ENCODE measurements around the gene KRTAP3-2.
"Not testable (repeated sequence)": the region's sequence is repeated elsewhere in the genome, so short reads cannot be mapped to it uniquely, and the experiment has no call there.

The KRTAP3-2 gene

DNA sequence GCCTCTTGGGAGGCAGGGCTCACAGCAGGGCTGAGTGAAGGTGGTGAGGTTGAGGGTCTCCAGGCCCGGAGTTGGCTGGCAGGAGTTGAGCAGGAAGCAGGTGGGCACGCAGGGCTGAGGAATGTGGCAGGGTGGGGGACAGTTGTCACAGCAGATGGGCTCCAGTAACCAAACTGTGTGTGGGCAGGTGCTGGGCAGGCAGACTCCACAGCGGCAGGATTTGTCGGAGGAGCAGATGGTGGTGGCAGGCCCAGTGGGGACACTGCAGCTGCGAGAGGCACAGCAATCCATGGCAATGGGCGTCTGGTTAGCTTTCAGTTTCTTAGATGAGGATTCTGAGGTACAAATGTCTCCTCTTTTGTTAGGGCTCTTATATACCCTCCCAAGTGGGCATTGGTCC, at the start of gene KRTAP3-2:
KRTAP3-2 (minus strand) TSS at position 344 of the 400 bp plus-strand sequence; CDS start at position 291, 53 bp downstream.
- intact Hi-C loops (cut with micrococcal nuclease); H3K9me3 Mint-ChIP-seq; H3K36me3 Mint-ChIP-seq (ENCODE audit: low read depth); H3K4me3 Mint-ChIP-seq; H3K27ac Mint-ChIP-seq; H3K4me1 Mint-ChIP-seq (ENCODE audit: low read depth): not testable (repeated sequence)
- peaks cover 21% of the 10 kb centered on the region for H3K27me3 Mint-ChIP-seq

DNA sequence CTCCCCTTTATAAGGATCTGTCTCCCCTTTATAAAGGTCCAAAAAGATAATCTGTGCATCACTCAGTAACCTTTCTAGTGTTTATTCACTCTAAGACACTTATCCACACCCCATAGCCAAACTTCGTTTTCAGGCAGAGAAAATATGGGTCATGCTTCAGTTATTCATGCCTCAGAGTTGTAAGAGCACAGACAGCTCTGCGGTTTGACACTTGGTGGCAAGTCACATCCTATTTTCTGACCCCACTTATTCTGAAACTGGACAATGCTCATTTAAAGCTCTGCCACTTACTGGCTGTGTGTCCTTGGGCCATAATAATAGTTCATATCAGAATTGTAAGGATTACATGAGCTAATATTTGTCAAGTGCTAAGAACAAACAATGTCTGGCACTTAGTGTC, 49.4 kb upstream of the KRTAP3-2 start:
- H3K4me1 Mint-ChIP-seq (ENCODE audit: low read depth), result no peaks in the 10 kb centered on the region
- no peak overlapping the region for H3K27ac Mint-ChIP-seq
- intact Hi-C loops (cut with micrococcal nuclease), result no loop called here
- H3K36me3 Mint-ChIP-seq (ENCODE audit: low read depth), result no peaks in the 10 kb centered on the region
- no peak overlapping the region for H3K4me3 Mint-ChIP-seq
- H3K27me3 Mint-ChIP-seq, result peaks cover 24% of the 10 kb centered on the region
- H3K9me3 Mint-ChIP-seq, result no peaks in the 10 kb centered on the region

DNA sequence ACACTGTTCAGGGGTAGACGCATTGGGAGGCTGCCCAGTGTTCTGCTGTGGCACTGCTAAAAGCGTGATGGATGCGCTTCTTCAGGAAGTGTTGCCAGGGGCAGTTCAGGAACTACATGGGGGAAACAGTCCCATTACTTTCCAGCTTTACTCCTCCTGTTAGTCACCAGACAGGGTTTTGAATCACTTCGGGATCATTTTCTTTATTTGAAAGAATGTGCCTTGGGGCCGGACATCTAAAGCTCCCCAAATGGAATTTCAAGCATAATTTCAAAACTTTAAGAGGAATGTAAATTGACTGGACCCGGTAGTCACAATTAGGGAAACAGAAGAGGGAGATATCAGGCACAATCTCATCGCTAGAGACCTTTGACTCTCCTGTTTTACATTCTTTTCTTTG, 48.7 kb upstream of the KRTAP3-2 start:
- Mint-ChIP-seq H3K9me3 (peaks cover 5% of the 10 kb centered on the region), H3K27ac (no peak overlapping the region), H3K27me3 (peaks cover 24% of the 10 kb centered on the region), H3K4me3 (no peak overlapping the region), H3K4me1 (ENCODE audit: low read depth) (no peaks in the 10 kb centered on the region), H3K36me3 (ENCODE audit: low read depth) (no peaks in the 10 kb centered on the region)
- intact Hi-C loops (cut with micrococcal nuclease), result no loop called here

DNA sequence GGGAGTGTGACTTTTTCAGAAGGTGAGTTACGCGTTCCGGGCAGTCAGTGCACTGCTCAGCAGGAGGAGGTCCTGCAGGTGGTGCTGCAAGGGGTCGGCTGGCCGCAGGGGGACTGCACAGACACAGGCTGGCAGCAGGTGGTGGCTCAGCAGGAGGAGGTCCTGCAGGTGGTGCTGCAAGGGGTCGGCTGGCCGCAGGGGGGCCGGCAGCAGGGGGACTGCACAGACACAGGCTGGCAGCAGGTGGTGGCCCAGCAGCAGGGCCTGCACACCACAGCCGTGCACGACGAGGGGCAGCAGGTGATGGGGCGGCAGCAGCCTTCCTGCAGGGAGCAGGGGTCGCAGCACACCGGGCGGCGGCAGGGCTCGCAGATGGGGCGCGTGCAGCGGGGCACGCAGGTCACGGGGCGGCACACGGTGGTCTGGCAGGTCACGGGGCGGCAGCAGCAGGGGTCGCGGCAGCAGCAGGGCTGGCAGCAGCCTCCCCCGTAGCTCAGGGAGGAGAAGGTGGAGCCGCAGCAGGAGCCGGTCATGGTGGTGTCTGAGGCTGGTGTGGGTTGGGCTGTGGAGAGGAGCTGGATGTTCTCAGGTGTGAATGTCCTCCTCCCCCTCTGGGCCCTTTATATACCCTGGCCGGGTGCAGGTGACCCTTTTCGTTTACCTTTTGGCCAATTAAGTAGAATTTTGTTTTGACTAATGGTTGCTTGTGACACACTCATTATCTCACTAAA, 47.2 kb upstream of the KRTAP3-2 start, which contains the start of gene KRTAP2-1:
KRTAP2-1 (minus strand) TSS at position 582 of the 731 bp plus-strand sequence; CDS start at position 533, 49 bp downstream.
- intact Hi-C loops (cut with micrococcal nuclease); H3K4me1 Mint-ChIP-seq (ENCODE audit: low read depth); H3K36me3 Mint-ChIP-seq (ENCODE audit: low read depth); H3K9me3 Mint-ChIP-seq; H3K4me3 Mint-ChIP-seq; H3K27ac Mint-ChIP-seq: not testable (repeated sequence)
- H3K27me3 Mint-ChIP-seq, result peaks cover 24% of the 10 kb centered on the region

DNA sequence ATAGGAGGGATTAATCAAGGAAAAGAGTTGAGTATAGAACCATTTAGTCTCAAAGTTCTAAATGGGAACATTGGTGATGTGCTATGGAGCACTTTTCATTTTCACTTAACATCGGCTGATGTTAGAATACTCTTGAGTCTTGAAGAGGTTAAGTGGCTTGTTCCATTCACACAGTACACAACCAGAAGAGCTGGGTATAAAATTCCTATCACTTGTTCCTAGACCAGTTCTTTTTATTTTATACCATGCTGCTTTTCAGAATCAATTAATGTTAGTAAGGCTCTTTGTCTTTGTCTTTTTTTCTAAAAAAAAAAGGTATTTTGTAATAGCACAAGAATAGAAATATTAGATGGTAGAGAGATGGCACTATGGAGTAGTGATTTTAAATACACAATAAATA, 43.2 kb upstream of the KRTAP3-2 start:
- peaks cover 9% of the 10 kb centered on the region for H3K9me3 Mint-ChIP-seq
- intact Hi-C loops (cut with micrococcal nuclease), result no loop called here
- H3K27me3 Mint-ChIP-seq, result peaks cover 7% of the 10 kb centered on the region

DNA sequence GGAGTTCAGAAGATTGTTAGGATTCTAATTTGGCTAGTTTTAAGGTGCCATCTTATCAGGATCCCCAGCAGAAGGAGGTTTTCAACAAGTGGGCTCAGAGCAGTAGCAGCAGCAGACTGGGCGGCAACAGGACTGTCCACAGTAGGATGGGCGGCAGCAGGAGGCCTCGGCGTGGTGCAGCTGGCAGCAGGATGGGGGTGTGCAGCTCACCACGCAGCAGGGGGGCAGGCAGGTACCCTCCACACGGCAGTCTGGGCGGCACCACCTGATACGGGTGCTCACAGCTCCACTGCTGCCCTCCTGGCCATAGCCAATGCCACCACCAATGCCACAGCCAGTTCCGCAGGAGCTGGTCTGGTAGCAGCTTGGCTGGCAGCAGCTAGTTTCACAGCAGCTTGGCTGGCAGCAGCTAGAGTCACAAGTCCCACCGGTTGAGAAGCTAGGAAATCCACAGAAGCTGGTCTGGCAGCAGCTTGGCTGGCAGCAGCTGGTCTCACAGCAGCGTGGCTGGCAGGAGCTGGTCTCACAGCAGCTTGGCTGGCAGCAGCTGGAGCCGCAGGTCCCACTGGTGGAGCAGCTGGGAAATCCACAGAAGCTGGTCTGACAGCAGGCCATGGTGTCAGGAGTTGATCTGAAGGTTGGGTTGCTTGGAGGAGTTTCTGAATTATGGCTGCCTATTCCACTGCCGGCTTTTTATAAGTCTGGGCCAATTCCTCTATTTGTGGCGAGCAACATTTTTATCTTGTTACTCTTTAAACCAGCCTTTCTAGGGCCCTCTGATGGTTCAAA, 41.3 kb upstream of the KRTAP3-2 start, which contains the start of gene KRTAP1-1:
KRTAP1-1 (minus strand) TSS at position 668 of the 789 bp plus-strand sequence; CDS start at position 615, 53 bp downstream.
- H3K27me3 Mint-ChIP-seq; H3K4me3 Mint-ChIP-seq; intact Hi-C loops (cut with micrococcal nuclease); H3K4me1 Mint-ChIP-seq (ENCODE audit: low read depth); H3K36me3 Mint-ChIP-seq (ENCODE audit: low read depth); H3K9me3 Mint-ChIP-seq; H3K27ac Mint-ChIP-seq: not testable (repeated sequence)

More for the DNA sequence above, 43.2 kb upstream of the KRTAP3-2 start:
- H3K36me3 Mint-ChIP-seq (ENCODE audit: low read depth), result no peaks in the 10 kb centered on the region
- H3K4me1 Mint-ChIP-seq (ENCODE audit: low read depth), result no peaks in the 10 kb centered on the region
- no peak overlapping the region for H3K27ac Mint-ChIP-seq
- H3K4me3 Mint-ChIP-seq, result no peak overlapping the region

DNA sequence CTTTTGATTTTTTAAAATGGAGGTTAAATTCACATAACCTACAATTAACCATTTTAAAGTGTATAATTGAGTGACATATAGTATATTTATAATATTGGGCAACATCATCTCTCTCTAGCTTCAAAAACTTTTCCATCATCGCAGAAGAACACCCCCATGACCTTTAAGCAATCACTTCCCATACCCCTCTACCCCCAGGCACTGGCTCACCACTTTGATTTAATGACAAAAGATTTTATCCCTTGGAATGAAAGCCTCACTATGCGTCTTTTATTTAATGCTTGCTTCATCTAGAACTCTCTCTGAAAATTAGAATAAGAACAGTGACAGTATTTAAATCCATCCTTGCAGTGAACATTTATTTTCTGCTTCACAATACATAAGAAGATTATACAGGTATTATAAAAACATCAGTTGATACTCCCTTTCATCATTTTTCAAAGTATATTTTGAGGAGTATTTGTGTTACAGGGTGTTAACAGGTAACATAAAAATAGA, 38.2 kb upstream of the KRTAP3-2 start:
- Mint-ChIP-seq H3K36me3 (ENCODE audit: low read depth) (no peaks in the 10 kb centered on the region), H3K27ac (no peak overlapping the region), H3K27me3 (peaks cover 2% of the 10 kb centered on the region), H3K9me3 (no peaks in the 10 kb centered on the region), H3K4me3 (no peak overlapping the region), H3K4me1 (ENCODE audit: low read depth) (no peaks in the 10 kb centered on the region)
- intact Hi-C loops (cut with micrococcal nuclease), result no loop called here

DNA sequence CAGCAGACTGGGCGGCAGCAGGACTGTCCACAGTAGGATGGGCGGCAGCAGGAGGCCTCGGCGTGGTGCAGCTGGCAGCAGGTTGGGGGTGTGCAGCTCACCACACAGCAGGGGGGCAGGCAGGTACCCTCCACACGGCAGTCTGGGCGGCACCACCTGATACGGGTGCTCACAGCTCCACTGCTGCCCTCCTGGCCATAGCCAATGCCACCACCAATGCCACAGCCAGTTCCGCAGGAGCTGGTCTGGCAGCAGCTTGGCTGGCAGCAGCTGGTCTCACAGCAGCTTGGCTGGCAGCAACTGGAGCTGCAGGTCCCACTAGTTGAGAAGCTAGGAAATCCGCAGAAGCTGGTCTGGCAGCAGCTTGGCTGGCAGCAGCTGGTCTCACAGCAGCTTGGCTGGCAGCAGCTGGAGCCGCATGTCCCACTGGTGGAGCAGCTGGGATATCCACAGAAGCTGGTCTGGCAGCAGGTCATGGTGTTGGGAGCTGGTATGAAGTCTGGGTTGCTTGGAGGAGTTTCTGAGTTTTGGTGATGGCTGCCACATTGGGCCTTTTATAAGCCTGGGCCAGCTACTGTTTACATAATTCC, 34.7 kb upstream of the KRTAP3-2 start, which contains the start of gene KRTAP1-3:
KRTAP1-3 (minus strand) TSS at position 529 of the 590 bp plus-strand sequence; CDS start at position 476, 53 bp downstream.
- H3K27ac Mint-ChIP-seq; intact Hi-C loops (cut with micrococcal nuclease); H3K4me3 Mint-ChIP-seq; H3K36me3 Mint-ChIP-seq (ENCODE audit: low read depth); H3K4me1 Mint-ChIP-seq (ENCODE audit: low read depth); H3K9me3 Mint-ChIP-seq; H3K27me3 Mint-ChIP-seq: not testable (repeated sequence)

DNA sequence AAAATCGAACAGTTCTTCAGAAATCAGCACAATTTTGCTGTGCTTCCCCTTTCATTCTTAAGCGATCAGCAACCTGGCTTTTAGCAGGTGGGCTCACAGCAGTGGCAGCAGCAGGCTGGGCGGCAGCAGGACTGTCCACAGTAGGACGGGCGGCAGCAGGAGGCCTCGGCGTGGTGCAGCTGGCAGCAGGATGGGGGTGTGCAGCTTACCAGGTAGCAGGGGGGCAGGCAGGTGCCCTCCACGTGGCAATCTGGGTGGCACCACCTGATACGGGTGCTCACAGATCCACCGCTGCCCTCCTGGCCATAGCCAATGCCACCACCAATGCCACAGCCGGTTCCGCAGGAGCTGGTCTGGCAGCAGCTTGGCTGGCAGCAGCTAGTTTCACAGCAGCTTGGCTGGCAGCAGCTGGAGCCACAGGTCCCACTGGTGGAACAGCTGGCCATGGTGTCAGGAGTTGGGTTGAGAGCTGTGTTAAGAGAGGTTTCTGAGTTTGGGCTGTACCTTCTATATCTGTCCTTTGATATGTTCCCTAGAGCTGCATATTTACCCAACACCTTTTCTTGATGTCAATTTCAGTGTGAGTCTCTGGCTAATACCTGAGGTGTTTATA, 30.0 kb upstream of the KRTAP3-2 start, which contains the start of gene KRTAP1-4:
KRTAP1-4 (minus strand) TSS at position 563 of the 613 bp plus-strand sequence; CDS start at position 446, 117 bp downstream.
- Mint-ChIP-seq H3K36me3 (ENCODE audit: low read depth) (no peaks in the 10 kb centered on the region), H3K9me3 (no peaks in the 10 kb centered on the region), H3K4me3 (no peak within 1 kb of the TSS), H3K27ac (no peak within 1 kb of the TSS), H3K27me3 (peaks cover 8% of the 10 kb centered on the region), H3K4me1 (ENCODE audit: low read depth) (no peaks in the 10 kb centered on the region)
- intact Hi-C loops (cut with micrococcal nuclease), result no loop called here

DNA sequence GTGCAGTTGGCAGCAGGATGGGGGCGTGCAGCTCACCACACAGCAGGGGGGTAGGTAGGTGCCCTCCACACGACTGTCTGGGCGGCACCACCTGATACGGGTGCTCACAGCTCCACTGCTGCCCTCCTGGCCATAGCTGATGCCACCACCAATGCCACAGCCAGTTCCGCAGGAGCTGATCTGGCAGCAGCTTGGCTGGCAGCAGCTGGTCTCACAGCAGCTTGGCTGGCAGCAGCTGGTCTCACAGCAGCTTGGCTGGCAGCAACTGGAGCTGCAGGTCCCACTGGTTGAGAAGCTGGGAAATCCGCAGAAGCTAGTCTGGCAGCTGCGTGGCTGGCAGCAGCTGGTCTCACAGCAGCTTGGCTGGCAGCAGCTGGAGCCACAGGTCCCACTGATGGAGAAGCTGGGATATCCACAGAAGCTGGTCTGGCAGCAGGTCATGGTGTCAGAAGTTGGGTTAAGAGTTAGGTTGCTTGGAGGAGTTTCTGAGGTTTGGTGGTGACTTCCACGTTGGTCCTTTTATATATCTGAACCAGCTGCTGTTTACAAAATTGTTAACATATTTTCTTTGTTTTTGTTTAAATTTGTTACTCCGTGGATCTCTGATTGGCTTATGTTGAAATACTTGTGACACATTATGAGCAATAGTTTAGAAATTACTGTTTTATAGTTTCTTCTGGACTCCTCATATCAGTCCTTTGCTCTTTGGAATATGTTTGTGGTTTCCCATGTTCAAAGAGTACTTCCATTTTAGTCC, 27.2 kb upstream of the KRTAP3-2 start, which contains the start of gene KRTAP1-5:
KRTAP1-5 (minus strand) TSS at position 494 of the 757 bp plus-strand sequence; CDS start at position 441, 53 bp downstream.
- Mint-ChIP-seq H3K36me3 (ENCODE audit: low read depth) (no peaks in the 10 kb centered on the region), H3K27ac (no peak within 1 kb of the TSS), H3K9me3 (no peaks in the 10 kb centered on the region), H3K27me3 (peaks cover 8% of the 10 kb centered on the region), H3K4me1 (ENCODE audit: low read depth) (no peaks in the 10 kb centered on the region), H3K4me3 (no peak within 1 kb of the TSS)
- intact Hi-C loops (cut with micrococcal nuclease), result no loop called here

DNA sequence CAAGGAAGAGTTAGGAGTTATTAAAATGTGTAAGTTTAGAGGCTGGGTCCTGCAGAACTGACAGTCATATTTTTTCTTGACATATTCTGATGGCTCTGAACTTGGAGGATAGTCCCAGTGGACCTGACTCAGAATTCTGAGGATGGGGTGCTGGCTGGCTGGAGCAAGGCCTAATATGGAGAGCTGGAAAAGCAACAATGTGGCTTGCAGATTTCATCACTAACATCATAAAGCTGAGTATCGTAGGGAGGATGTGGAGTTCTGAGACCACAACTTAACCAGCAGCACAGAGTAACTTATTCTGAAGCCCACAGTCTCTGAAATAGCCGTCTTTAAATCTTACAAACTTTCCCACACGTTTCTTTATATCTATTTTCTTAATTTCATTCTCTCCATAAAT, 25.0 kb upstream of the KRTAP3-2 start:
- H3K27me3 Mint-ChIP-seq, result peaks cover 8% of the 10 kb centered on the region
- intact Hi-C loops (cut with micrococcal nuclease), result no loop called here
- H3K9me3 Mint-ChIP-seq, result no peaks in the 10 kb centered on the region
- H3K4me1 Mint-ChIP-seq (ENCODE audit: low read depth), result no peaks in the 10 kb centered on the region
- no peaks in the 10 kb centered on the region for H3K36me3 Mint-ChIP-seq (ENCODE audit: low read depth)
- no peak overlapping the region for H3K27ac Mint-ChIP-seq
- H3K4me3 Mint-ChIP-seq, result no peak overlapping the region

DNA sequence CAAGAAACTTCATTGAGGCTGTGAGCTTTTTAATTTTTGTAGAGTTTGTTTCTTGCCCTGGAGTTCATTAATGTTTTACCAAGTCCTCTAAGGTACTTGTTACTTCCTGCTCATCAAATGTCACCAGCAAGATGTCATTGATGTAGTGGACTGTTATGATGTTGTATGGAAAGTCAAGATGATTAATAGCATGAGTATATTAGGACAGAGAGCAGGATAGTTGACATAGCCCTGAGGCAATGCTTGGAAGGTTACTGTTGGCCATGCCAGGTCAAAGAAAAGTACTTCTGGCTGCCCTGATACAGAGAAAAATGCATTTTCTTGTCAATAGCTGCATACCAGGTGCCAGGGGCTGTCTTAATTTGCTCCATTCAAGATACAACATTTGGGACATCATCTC, 20.6 kb upstream of the KRTAP3-2 start:
- Mint-ChIP-seq H3K4me3 (no peak overlapping the region), H3K4me1 (ENCODE audit: low read depth) (no peaks in the 10 kb centered on the region), H3K27me3 (no peaks in the 10 kb centered on the region), H3K9me3 (no peaks in the 10 kb centered on the region), H3K27ac (no peak overlapping the region), H3K36me3 (ENCODE audit: low read depth) (no peaks in the 10 kb centered on the region)
- intact Hi-C loops (cut with micrococcal nuclease), result no loop called here

DNA sequence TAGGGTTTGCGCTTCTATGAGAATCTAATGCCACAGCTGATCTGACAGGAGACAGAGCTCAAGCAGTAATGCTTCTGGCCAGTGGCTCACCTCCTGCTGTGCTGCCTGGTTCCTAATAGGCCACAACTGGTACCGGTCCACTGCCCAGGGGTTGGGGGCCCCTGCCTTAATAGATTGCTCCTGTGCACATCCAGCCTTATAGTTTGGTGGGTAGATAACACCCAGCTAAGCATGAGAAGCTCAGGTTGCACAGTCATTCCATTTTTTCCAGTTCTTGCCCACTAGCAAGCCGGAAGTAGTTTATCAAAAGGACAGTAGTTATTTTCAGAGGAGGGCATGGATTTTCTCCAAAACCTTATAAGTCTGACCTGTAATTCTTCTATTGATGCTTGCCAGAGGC, 19.7 kb upstream of the KRTAP3-2 start:
- Mint-ChIP-seq H3K4me1 (ENCODE audit: low read depth) (no peaks in the 10 kb centered on the region), H3K27ac (no peak overlapping the region), H3K27me3 (no peaks in the 10 kb centered on the region), H3K9me3 (no peaks in the 10 kb centered on the region), H3K36me3 (ENCODE audit: low read depth) (no peaks in the 10 kb centered on the region), H3K4me3 (no peak overlapping the region)
- intact Hi-C loops (cut with micrococcal nuclease), result no loop called here
